Activated CD8-positive, alpha-beta memory T cell treated with anti-CD3 and anti-CD28 coated beads for 36 hours (primary cell): ENCODE data around the gene PABPC3. TPM values are rescaled to one million over a fixed set of nuclear protein-coding genes. Genes with fewer than 3 reads are reported as not detected.

Source experiments
- total RNA-seq, 2 experiments: library from RNA; stranded (reverse); gene quantifications; one replicate each; pipeline ENCODE4 v1.2.3, GENCODE V29; 2021

The PABPC3 gene
- total RNA-seq, 2 experiments from 2014 or later: 0.57 to 0.59 TPM

Other genes starting within 250 kb of the PABPC3 start
- not detected for gene AMER2, start 76.2 kb downstream of the PABPC3 start, total RNA-seq
- 10 to 100 TPM; 15.9 to 16.9 TPM for gene MTMR6, start 191.4 kb downstream of the PABPC3 start, total RNA-seq
- 100 to 1,000 TPM; 133 to 141 TPM for gene NUP58, start 205.5 kb downstream of the PABPC3 start, total RNA-seq